HepG2 (cell line): ENCODE results near the gene NKD1. TPM values are rescaled to one million over a fixed set of nuclear protein-coding genes. Genes with fewer than 3 reads are reported as not detected.

Experiments
- AHR ChIP-seq: IDR thresholded peaks from 2 replicates; pipeline ENCODE4 v1.6.1; 2018; ENCODE audit warnings: missing genetic modification reagents, missing compliant biosample characterization
- CSRNP1 ChIP-seq: sonication (generic); formaldehyde crosslinking; IDR thresholded peaks from 2 replicates; pipeline ENCODE4 v1.8.1; 2023; ENCODE audit warnings: mild to moderate bottlenecking, missing genetic modification reagents
- FOXA3 ChIP-seq: IDR thresholded peaks from 2 replicates; pipeline ENCODE4 v1.6.1; 2016; ENCODE audit warnings: missing genetic modification reagents, missing compliant biosample characterization
- HINFP ChIP-seq: sonication (generic); formaldehyde crosslinking; IDR thresholded peaks from 2 replicates; pipeline ENCODE4 v1.4.0; 2020; ENCODE audit warnings: low read depth, mild to moderate bottlenecking, missing genetic modification reagents
- KDM3A ChIP-seq: IDR thresholded peaks from 2 replicates; pipeline ENCODE4 v1.6.1; 2018; ENCODE audit warnings: low read depth, missing compliant biosample characterization
- MEIS2 ChIP-seq: sonication (generic); formaldehyde crosslinking; IDR thresholded peaks from 2 replicates; pipeline ENCODE4 v1.9.0; 2021; ENCODE audit warnings: mild to moderate bottlenecking, missing genetic modification reagents
- PHF8 ChIP-seq: sonication (generic); formaldehyde crosslinking; IDR thresholded peaks from 2 replicates; pipeline ENCODE4 v1.5.0; 2020; ENCODE audit warnings: missing genetic modification reagents
- REL ChIP-seq: sonication (generic); formaldehyde crosslinking; conservative IDR thresholded peaks from 2 replicates; pipeline ENCODE4 v1.8.0; 2022; ENCODE audit warnings: mild to moderate bottlenecking, missing genetic modification reagents, moderate library complexity
- RERE ChIP-seq: IDR thresholded peaks from 2 replicates; pipeline ENCODE4 v1.6.1; 2016; ENCODE audit warnings: low read depth, missing genetic modification reagents, missing compliant biosample characterization
- ZNF24 ChIP-seq: fragments of 450-650 bp; IDR thresholded peaks from 2 replicates; pipeline ENCODE4 v1.6.1; 2017; ENCODE audit warnings: antibody characterized with exemption, mild to moderate bottlenecking
- ZNF616 ChIP-seq: sonication (generic); formaldehyde crosslinking; IDR thresholded peaks from 2 replicates; pipeline ENCODE4 v1.5.0; 2020; ENCODE audit warnings: low read depth, mild to moderate bottlenecking, missing genetic modification reagents
- ZNF768 ChIP-seq: sonication (generic); formaldehyde crosslinking; IDR thresholded peaks from 2 replicates; pipeline ENCODE4 v1.4.0; 2020; ENCODE audit warnings: missing genetic modification reagents
- polyA plus RNA-seq, 8 experiments: library from polyadenylated mRNA; depleted of rRNA in 3 of 8; stranded (reverse) in 7 of 8; unstranded in 1 of 8; fragments of >200 nt; fragmentation: Illumina TruSeq in 4 of 8; extraction: Trizol in 4 of 8; gene quantifications; 2 replicates each; pipeline versions ENCODE4 v1.2.1 to v1.2.3, GENCODE V29; 2011 to 2016; ENCODE audit warnings: low read depth in 4 of 8, missing spikeins in 1 of 8, mixed read lengths in 1 of 8; ENCODE audit not compliant: insufficient read depth in 1 of 8
- total RNA-seq, 5 experiments: library from RNA; depleted of rRNA; stranded (reverse); fragments of >200 nt; fragmentation: Illumina TruSeq; extraction: Trizol; gene quantifications; 2 replicates each; pipeline ENCODE4 v1.2.3, GENCODE V29; 2016; ENCODE audit warnings: low read depth in 1 of 5

Gene NKD1
- total and polyA plus RNA-seq, 2 of the 13 experiments (the other 11 are each of a cell fraction or from before 2014, with no cell fraction given) = 70.4 to 121 TPM

- 0 out of 2 replicates have a peak, but pooled peaks have one; percentile 17 for TF ChIP-seq ZNF768
- no peak for TF ChIP-seq REL (CRISPR knock-in tag)
- no peak for TF ChIP-seq ZNF24
- TF ChIP-seq FOXA3 (CRISPR knock-in tag) = peak; percentile 72
- TF ChIP-seq KDM3A (CRISPR knock-in tag) = no peak
- no peak for TF ChIP-seq CSRNP1 (CRISPR knock-in tag)
- 0 out of 2 replicates have a peak, but pooled peaks have one; percentile 22 for TF ChIP-seq PHF8 (CRISPR knock-in tag)
- no peak for TF ChIP-seq MEIS2 (CRISPR knock-in tag)
- 0 out of 2 replicates have a peak, but pooled peaks have one; percentile 31 for TF ChIP-seq RERE (CRISPR knock-in tag)
- no peak for TF ChIP-seq ZNF616 (CRISPR knock-in tag)
- no peak for TF ChIP-seq HINFP
- TF ChIP-seq AHR = no peak; the same call in 1 of the 2 replicates
Observed at GRCh38 chr16:50616883-50617645, 68.9 kb downstream of the NKD1 start (continued).
